GM12873 (cell line): ENCODE measurements around the gene NOP56.

Source experiments
- CTCF ChIP-seq: IDR thresholded peaks from 2 replicates; pipeline ENCODE4 v1.5.1; 2012; ENCODE audit warnings: low read depth, mild to moderate bottlenecking, moderate library complexity, low read length, control low read depth; ENCODE audit not compliant: insufficient read depth; ENCODE audit errors: missing control alignments

The NOP56 gene

GRCh38 chr20:2707353-2708072 is 55.1 kb downstream of the NOP56 start:
- no peak for TF ChIP-seq CTCF
